H9 (cell line): ENCODE data around the gene EAF1. TPM values are rescaled to one million over a fixed set of nuclear protein-coding genes. Genes with fewer than 3 reads are reported as not detected.

Experiments used
- DNase-seq: peaks from one replicate; pipeline ENCODE4 v3.0.0-alpha.2; 2017
- H2AFZ ChIP-seq: one replicate; pipeline ENCODE4 v1.6.1; 2013; ENCODE audit warnings: mild to moderate bottlenecking, low read length, control low read depth, moderate library complexity
- H2AK5ac ChIP-seq: 2 replicates; pipeline ENCODE4 v1.6.1; 2013; ENCODE audit warnings: low read length, control low read depth, mixed read lengths; ENCODE audit not compliant: insufficient read length
- H2BK120ac ChIP-seq: one replicate; pipeline ENCODE4 v1.6.1; 2013; ENCODE audit warnings: low read depth, mild to moderate bottlenecking, low read length, control low read depth, inconsistent platforms; ENCODE audit not compliant: poor library complexity, severe bottlenecking
- H2BK12ac ChIP-seq: 2 replicates; pipeline ENCODE4 v1.6.1; 2013; ENCODE audit warnings: low read length, control low read depth, mixed read lengths, low read depth; ENCODE audit not compliant: insufficient read length
- H2BK15ac ChIP-seq: 2 replicates; pipeline ENCODE4 v1.6.1; 2013; ENCODE audit warnings: low read depth, low read length, control low read depth
- H2BK20ac ChIP-seq: one replicate; pipeline ENCODE4 v1.6.1; 2013; ENCODE audit warnings: low read depth, mild to moderate bottlenecking, low read length, control low read depth, inconsistent platforms; ENCODE audit not compliant: poor library complexity, severe bottlenecking
- H2BK5ac ChIP-seq: 2 replicates; pipeline ENCODE4 v1.6.1; 2013; ENCODE audit warnings: low read length, control low read depth, mixed read lengths; ENCODE audit not compliant: insufficient read length
- H3K14ac ChIP-seq: 2 replicates; pipeline ENCODE4 v1.6.1; 2013; ENCODE audit warnings: low read length, control low read depth; ENCODE audit not compliant: insufficient read depth
- H3K18ac ChIP-seq: 2 replicates; pipeline ENCODE4 v1.6.1; 2013; ENCODE audit warnings: low read depth, mild to moderate bottlenecking, mixed read lengths, low read length, control low read depth; ENCODE audit not compliant: insufficient read length
- H3K23ac ChIP-seq: 2 replicates; pipeline ENCODE4 v1.6.1; 2013; ENCODE audit warnings: low read length, control low read depth, mixed read lengths, low read depth; ENCODE audit not compliant: insufficient read length
- H3K23me2 ChIP-seq: 2 replicates; pipeline ENCODE4 v1.6.1; 2013; ENCODE audit warnings: low read depth, mild to moderate bottlenecking, mixed read lengths, low read length, control low read depth; ENCODE audit not compliant: insufficient read length, poor library complexity, severe bottlenecking
- H3K27ac ChIP-seq: 2 replicates; pipeline ENCODE4 v1.5.1; 2013; ENCODE audit warnings: low read length, control low read depth, mixed read lengths, low read depth; ENCODE audit not compliant: insufficient read length
- H3K27me3 ChIP-seq: 2 replicates; pipeline ENCODE4 v1.6.1; 2013; ENCODE audit warnings: low read length, control low read depth, inconsistent platforms; ENCODE audit not compliant: insufficient read depth
- H3K4ac ChIP-seq: 2 replicates; pipeline ENCODE4 v1.6.1; 2013; ENCODE audit warnings: low read depth, mild to moderate bottlenecking, control low read depth, inconsistent platforms, low read length, moderate library complexity
- H3K4me1 ChIP-seq: 2 replicates; pipeline ENCODE4 v1.6.1; 2013; ENCODE audit warnings: low read length, control low read depth, inconsistent platforms; ENCODE audit not compliant: insufficient read depth
- H3K4me2 ChIP-seq: 2 replicates; pipeline ENCODE4 v1.6.1; 2013; ENCODE audit warnings: low read length, control low read depth, mixed read lengths; ENCODE audit not compliant: insufficient read length, insufficient read depth
- H3K56ac ChIP-seq: 2 replicates; pipeline ENCODE4 v1.6.1; 2013; ENCODE audit warnings: low read depth, mild to moderate bottlenecking, mixed read lengths, low read length, control low read depth; ENCODE audit not compliant: insufficient read length
- H3K79me1 ChIP-seq: 2 replicates; pipeline ENCODE4 v1.6.1; 2013; ENCODE audit warnings: low read depth, mild to moderate bottlenecking, moderate library complexity, low read length, control low read depth, inconsistent platforms; ENCODE audit not compliant: insufficient read depth, poor library complexity, severe bottlenecking
- H3K79me2 ChIP-seq: 2 replicates; pipeline ENCODE4 v1.6.1; 2013; ENCODE audit warnings: low read length, control low read depth, inconsistent platforms; ENCODE audit not compliant: insufficient read depth
- H3K9ac ChIP-seq: 2 replicates; pipeline ENCODE4 v1.6.1; 2013; ENCODE audit warnings: low read length, control low read depth, mixed read lengths; ENCODE audit not compliant: insufficient read length; ENCODE audit errors: extremely low read depth
- H3K9me3 ChIP-seq: one replicate; pipeline ENCODE4 v1.6.1; 2013; ENCODE audit warnings: low read depth, low read length, inconsistent platforms; ENCODE audit not compliant: control insufficient read depth
- H3T11ph ChIP-seq: one replicate; pipeline ENCODE4 v1.6.1; 2013; ENCODE audit warnings: mild to moderate bottlenecking, low read length, control low read depth, inconsistent platforms
- H4K20me1 ChIP-seq: one replicate; pipeline ENCODE4 v1.6.1; 2013; ENCODE audit not compliant: control insufficient read depth, insufficient read length, insufficient read depth
- H4K5ac ChIP-seq: 2 replicates; pipeline ENCODE4 v1.6.1; 2013; ENCODE audit warnings: low read depth, mild to moderate bottlenecking, mixed read lengths, low read length, control low read depth; ENCODE audit not compliant: insufficient read length
- H4K8ac ChIP-seq: replicated peaks from 2 replicates; pipeline ENCODE4 v1.6.1; 2013; ENCODE audit warnings: low read length, control low read depth, mixed read lengths, low read depth; ENCODE audit not compliant: insufficient read length
- H4K91ac ChIP-seq: 2 replicates; pipeline ENCODE4 v1.6.1; 2013; ENCODE audit warnings: low read depth, mild to moderate bottlenecking, moderate library complexity, mixed read lengths, low read length, control low read depth; ENCODE audit not compliant: insufficient read length
- H3K27ac Mint-ChIP-seq, 3 experiments: 2 replicates in 2 of 3; 3 replicates in 1 of 3; pipeline ENCODE4 v1.8.0; 2020 to 2021; ENCODE audit warnings: mixed read lengths in 3 of 3, mild to moderate bottlenecking in 1 of 3, moderate library complexity in 1 of 3
- H3K27me3 Mint-ChIP-seq: 2 replicates; pipeline ENCODE4 v1.8.0; 2021; ENCODE audit warnings: low read depth, mild to moderate bottlenecking, moderate library complexity, mixed read lengths
- H3K36me3 Mint-ChIP-seq, 3 experiments: 2 replicates in 2 of 3; 3 replicates in 1 of 3; pipeline ENCODE4 v1.8.0; 2020 to 2021; ENCODE audit warnings: low read depth in 3 of 3, mixed read lengths in 3 of 3; ENCODE audit not compliant: insufficient read depth in 1 of 3
- H3K4me1 Mint-ChIP-seq, 2 experiments: 2 replicates each; pipeline ENCODE4 v1.8.0; 2020; ENCODE audit warnings: mixed read lengths in 2 of 2
- H3K4me3 Mint-ChIP-seq, 2 experiments: 2 replicates in 1 of 2; 3 replicates in 1 of 2; pipeline ENCODE4 v1.8.0; 2020 to 2021; ENCODE audit warnings: mild to moderate bottlenecking in 2 of 2, mixed read lengths in 2 of 2, moderate library complexity in 1 of 2
- H3K9me3 Mint-ChIP-seq, 2 experiments: 2 replicates in 1 of 2; 3 replicates in 1 of 2; pipeline ENCODE4 v1.8.0; 2020; ENCODE audit warnings: mild to moderate bottlenecking in 2 of 2, mixed read lengths in 2 of 2, moderate library complexity in 1 of 2
- CTCF ChIP-seq: fragments of 200-600 bp; sonication (generic); conservative IDR thresholded peaks from 3 replicates; pipeline ENCODE4 v1.8.0; 2021; ENCODE audit warnings: antibody characterized with exemption, mild to moderate bottlenecking
- total RNA-seq: library from RNA; stranded (reverse); gene quantifications from 2 replicates; pipeline ENCODE4 v1.2.1, GENCODE V29; 2021

The EAF1 gene
- total RNA-seq, 1 experiment from 2014 or later, result 34.3 TPM

DNA sequence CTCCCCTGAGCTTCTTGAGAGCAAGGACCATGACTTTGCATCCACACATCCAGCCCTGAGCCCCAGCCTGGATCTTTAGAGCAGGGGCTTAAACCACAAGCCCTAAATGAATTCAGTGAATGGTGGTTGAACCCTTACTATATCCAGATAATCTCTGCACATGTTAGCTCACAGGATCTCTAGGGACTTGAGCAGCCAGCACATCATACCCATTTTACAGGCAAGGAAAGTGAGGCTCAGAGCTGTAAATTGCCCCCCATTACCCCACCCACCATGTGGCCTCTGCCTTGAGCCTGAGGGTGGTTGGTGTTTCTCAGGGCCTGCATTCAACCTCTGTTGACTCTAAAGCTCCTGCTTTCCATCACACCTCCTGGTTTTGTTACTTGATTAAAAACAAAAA is 27.6 kb downstream of the EAF1 start:
- no peak overlapping the region for H3K27ac Mint-ChIP-seq
- Histone ChIP-seq H3K18ac (no peak overlapping the region), H3K9me3 (no peaks in the 10 kb centered on the region), H3K27me3 (no peaks in the 10 kb centered on the region), H3K27ac (no peak overlapping the region), H4K8ac (no peak overlapping the region), H4K91ac (no peak overlapping the region), H2BK20ac (no peak overlapping the region), H3K79me2 (no peaks in the 10 kb centered on the region), H2AFZ (no peak overlapping the region), H2AK5ac (no peak overlapping the region), H2BK12ac (no peak overlapping the region), H3K4me1 (no peaks in the 10 kb centered on the region), H3K79me1 (no peaks in the 10 kb centered on the region), H2BK5ac (no peak overlapping the region), H3K9ac (no peak overlapping the region), H2BK15ac (no peak overlapping the region), H3K4ac (no peak overlapping the region), H4K20me1 (no peaks in the 10 kb centered on the region), H2BK120ac (no peak overlapping the region), H3K23ac (no peak overlapping the region), H3K23me2 (no peaks in the 10 kb centered on the region), H3K56ac (no peak overlapping the region), H3K14ac (no peak overlapping the region), H4K5ac (no peak overlapping the region), H3T11ph (no peak overlapping the region), H3K4me2 (no peak overlapping the region)
- H3K36me3 Mint-ChIP-seq, result no peaks in the 10 kb centered on the region
- no peak for DNase-seq
- H3K9me3 Mint-ChIP-seq, result no peaks in the 10 kb centered on the region
- H3K4me1 Mint-ChIP-seq, result no peaks in the 10 kb centered on the region
- no peak overlapping the region for H3K4me3 Mint-ChIP-seq
- no peak for TF ChIP-seq CTCF
- H3K27me3 Mint-ChIP-seq, result no peaks in the 10 kb centered on the region; the same call in 1 of the 2 replicates
